Superior temporal gyrus (tissue), 1 donor: ENCODE results near the gene GPR55.
A peak's percentile ranks its signal among the peaks of the same experiment; 100 is the strongest.
"Not testable (repeated sequence)": the region's sequence is repeated elsewhere in the genome, so short reads cannot be mapped to it uniquely, and the experiment has no call there.

ENCODE experiments used
- DNase-seq: peaks from one replicate; pipeline ENCODE4 v3.0.0-alpha.2; 2016; ENCODE audit errors: extremely low spot score

GPR55 gene, protein sequence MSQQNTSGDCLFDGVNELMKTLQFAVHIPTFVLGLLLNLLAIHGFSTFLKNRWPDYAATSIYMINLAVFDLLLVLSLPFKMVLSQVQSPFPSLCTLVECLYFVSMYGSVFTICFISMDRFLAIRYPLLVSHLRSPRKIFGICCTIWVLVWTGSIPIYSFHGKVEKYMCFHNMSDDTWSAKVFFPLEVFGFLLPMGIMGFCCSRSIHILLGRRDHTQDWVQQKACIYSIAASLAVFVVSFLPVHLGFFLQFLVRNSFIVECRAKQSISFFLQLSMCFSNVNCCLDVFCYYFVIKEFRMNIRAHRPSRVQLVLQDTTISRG

DNA sequence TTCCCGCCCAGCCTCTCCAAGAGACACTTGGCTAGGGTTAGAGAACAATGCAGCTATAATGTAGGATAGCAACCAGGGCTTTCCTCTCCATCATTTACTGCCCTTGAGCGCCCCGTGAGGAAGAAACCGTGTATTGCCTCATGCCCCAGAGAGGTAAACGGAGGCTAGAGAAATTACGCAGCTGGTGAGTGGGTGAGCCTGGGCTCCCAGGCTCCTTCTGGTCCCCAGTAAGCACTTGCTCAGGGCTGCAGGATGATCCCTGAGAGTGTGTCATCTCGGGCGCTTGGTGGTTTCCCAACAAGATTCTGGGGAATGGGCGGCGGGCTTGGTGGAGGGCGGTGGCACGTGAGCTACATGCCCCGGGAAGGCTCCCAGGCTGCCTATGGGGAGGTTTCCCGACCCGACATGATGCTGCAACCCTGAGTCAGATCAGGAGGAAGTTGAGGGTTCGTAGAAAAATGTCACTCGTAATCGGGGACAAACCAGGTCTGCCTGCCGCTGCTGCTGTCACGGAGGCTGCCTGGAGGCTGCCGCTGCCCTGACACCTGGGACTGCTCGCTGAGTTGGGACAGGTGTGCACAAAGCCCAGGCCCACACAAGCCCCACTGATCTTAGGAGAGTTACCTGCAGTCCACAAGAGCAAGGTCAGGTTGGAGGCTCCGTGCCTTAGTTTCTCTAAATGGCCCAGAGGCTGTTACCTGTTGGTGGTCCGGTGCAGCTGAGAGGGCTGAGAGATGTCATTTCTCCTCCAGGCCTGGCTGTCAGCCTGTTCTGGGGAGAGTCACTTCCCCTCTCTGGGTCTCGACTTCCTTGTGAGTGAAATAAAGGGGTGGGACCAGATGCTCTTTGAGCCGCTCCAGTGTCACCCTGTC, at the start of gene GPR55:
GPR55 (minus strand) TSS at position 773 of the 872 bp plus-strand sequence. CDS start 14,280 bp downstream, outside the sequence.
- DNase-seq = no peak

DNA sequence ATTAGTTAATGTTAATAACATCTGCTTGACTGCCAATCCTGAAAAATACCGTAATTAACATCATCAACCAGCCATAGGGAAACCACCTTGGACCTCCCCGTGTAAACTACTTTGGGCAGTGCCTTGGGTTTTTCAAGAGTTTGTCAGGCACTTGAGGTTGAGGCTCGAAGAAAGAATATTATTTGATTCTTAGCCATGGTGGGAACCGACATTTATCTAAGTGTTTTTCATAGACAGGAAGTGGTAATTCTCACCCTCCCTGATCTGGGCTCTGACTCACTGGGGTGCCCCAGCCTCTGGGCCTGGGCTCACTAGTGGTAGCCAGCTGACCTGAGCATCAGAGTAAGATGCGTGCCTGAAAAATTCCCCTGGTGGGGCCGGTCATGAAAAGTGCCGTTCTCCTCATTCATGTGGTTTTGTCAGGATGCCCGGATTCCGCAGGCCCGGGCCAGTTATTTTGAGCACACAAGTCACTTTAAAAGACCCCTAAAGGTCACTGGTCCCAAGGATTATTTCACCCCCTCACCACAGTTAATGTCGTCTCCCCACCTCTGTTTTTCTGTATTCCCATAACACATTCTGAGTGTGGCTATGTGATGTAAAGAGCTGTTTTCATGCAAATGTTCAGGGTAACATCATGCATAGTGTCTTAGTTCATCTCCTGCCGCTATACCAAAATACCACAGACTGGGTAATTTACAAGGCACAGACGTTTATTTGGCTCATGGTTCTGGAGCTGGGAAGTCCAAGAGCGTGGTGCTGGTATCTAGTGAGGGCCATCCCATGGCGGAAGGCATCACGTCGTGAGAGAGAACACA, 49.3 kb upstream of the GPR55 start:
- no peak for DNase-seq

DNA sequence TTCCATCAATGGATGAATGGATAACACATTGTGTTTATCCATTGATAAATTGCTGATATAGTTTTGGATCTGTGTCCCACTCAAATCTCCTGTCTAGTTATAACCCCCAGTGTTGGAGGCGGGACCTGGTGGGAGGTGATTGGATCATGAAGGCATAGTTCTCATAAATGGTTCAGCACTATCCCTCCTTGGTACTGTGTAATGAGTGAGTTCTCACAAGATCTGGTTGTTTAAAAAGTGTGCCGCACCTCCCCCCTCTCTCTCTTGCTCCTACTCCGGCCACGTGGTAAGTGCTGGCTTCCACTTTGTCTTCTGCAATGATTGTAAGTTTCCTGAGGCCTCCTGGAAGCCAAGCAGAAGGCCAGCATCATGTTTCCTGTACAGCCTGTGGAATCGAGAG, 47.0 kb upstream of the GPR55 start:
- no peak for DNase-seq

DNA sequence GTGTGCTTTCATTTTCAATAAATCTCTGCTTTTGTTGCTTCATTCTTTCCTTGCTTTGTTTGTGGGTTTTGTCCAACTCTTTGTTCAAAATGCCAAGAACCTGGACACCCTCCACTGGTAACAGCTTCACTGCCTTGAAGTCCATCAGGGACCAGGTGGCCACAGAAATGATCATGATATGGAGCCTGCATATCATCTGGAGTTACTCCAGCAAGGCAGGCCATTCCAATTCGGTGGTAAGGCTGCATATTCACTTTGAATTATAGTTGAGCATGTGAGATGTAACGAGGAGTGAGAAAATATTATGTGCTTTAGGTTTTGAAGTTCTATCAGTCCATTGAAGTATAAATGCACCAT, 44.6 kb upstream of the GPR55 start:
- DNase-seq = no peak

DNA sequence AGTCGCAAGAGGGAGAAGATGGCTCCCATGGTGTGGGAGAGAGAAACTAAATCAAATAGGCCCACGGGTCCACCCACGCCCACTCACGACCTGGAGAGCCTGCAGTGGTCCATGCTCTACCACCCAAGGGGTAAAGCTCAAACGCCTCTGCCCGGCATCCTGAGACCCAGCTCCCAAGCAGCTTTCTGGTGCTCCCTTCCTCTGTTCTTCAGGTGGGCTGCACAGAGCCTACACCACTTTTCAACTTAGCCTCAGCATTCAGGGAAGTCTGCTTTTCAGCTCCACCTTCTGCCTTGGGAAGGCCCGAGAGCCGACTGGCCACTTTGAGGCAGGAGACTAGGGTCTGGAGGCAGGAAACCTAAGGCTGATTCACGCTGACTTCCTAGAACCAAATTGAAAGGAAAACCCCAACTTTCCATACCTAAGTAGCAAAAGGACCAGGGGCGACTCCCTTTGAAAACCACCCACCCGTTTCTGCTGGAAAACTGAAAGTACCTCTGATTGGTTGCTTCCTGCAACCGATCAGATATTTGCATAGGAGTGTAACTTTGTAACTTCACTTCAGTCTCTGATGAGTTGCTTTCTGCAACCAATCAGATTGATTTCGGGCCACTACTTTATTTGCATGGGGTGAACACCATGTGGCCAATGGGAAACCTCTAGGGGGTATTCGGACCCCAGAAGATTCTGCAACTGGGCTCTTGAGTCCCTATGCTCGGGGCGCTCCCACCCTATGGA, 44.0 kb upstream of the GPR55 start:
- DNase-seq = no peak

DNA sequence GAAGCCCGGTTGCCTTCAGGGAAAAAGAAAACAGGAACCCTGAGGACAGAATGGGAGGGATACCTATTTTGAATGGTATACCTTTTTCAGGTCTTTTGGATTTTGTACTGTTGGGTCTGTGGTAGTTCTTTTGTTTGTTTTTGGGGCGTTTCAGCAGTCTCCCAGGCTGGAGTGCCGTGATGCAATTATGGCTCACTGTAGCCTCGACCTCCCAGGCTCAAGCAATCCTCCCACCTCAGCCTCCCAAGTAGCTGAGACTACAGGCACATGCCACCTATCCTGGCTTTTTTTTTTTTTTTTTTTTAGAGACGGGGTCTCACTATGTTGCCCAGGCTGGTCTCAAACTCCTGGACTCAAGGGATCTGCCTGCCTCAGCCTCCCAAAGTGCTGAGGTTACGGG, 43.3 kb upstream of the GPR55 start:
- DNase-seq = not testable (repeated sequence)

DNA sequence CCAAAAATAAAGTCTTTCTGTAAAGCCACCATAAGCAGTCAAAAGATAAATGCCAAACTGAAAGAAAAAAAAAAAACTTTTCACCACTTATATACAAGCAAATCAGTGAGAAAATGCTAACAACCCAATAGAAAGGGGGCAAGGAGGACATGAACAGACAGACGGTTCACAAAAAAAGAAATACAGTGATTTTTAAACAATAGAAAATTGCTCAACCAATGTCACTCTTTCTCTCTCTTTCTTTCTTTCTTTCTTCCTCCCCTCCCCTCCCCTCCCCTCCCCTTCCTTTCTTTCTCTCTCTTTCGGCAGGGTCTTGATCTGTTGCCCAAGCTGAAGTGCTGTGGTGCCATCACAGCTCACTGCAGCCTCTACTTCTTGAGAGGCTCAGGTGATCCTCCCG, 42.1 kb upstream of the GPR55 start:
- no peak for DNase-seq

DNA sequence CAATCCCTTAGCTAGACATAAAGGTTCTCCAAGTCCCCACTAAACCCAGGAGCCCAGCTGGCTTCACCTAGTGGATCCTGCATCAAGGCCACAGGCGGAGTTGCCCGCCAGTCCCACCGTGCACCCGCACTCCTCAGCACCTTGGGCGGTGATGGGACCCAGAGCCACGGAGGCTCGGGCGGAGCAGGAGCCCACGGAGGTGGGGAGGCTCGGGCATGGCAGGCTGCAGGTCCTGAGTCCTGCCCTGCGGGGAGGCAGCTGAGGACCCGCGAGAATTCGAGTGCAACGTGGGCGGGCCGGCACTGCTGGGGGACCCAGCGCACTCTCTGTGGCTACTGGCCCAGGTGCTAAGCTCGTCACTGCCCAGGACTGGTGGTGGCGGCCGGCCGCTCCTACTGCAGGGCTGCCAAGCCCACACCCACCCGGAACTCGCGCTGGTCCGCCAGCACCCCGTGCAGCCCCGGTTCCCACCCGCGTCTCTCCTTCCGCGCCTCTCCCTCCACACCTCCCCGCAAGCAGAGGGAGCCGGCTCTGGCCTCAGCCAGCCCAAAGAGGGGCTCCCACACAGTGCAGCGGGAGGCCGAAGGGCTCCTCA, 39.2 kb upstream of the GPR55 start:
- DNase-seq = no peak

DNA sequence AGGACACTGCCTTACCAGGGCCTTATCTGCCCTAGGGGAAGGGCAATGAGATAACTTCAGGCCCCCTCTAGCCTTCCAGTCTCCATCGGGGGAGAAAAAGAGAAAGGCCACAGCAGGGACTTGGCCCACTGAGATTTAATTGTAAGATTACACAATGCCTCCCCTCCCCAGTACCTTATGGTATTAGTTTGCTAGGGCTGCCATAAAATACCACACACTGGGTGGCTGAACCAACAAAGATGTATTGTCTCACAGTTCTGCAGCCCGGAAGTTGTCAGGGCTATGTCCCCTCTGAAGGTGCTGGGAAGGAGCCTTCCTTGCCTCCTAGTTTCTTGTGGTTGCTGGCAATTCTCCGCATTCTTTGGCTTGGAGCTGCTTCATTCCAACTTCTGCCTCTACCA, 36.0 kb upstream of the GPR55 start:
- no peak for DNase-seq

DNA sequence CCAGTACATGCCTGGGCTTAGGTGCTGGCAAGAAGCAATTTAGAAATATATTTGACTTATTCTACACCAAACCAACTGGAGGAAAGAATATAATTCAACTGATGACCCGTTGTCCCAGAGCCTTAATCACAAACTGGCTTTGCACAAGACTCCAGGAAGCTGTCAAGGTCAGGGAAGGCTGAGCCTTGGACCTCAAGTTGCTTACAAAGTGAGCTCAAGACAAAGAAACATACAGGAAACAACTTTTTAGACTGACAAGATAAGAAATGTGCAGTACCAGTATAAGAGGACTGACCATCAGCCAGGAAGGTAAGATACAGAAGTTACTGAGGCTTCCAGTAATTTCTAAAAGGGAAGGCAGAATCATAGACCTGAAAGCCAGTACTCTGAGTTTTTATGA, 35.0 kb upstream of the GPR55 start:
- DNase-seq = no peak

DNA sequence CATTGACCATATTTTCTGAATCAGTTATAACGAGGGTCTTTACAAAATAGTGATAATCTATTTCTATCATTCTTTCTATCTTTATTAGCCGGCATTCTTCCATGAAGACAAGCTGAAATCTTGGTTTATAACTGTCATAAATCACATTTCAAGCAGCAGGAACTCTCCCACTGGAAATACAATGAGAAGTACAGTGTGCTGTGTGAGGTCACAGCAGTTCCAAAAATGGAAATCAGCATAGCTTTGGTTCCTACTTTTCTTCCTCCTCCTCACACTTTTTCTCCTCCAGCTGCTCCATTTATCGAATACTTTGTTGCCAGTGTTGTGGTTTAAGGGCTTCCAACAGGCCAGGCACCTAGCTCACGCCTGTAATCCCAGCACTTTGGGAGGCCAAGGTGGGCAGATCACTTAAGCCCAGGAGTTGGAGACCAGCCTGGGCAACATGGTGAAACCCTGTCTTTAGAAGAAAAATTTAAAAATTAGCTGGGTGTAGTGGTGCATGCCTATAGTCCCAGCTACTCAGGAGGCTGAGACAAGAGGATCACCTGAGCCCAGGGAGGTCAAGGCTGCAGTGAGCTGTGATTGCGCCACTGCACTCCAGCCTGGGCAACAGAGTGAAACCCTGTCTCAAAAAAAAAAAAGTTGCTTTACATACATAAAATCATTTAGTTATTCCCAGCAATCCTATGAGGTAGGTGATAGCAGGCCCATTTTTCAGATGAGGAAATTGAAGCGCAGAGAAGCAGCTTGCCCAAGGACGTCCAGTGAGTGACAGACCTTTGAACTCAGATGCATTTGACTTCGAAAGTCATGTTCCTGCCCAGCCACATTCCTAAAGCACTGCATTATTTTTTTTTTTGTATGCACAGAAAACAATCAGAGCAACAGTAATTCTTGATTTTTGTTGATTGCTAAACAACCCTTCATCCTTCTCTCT, 34.0 kb upstream of the GPR55 start:
- no peak for DNase-seq

DNA sequence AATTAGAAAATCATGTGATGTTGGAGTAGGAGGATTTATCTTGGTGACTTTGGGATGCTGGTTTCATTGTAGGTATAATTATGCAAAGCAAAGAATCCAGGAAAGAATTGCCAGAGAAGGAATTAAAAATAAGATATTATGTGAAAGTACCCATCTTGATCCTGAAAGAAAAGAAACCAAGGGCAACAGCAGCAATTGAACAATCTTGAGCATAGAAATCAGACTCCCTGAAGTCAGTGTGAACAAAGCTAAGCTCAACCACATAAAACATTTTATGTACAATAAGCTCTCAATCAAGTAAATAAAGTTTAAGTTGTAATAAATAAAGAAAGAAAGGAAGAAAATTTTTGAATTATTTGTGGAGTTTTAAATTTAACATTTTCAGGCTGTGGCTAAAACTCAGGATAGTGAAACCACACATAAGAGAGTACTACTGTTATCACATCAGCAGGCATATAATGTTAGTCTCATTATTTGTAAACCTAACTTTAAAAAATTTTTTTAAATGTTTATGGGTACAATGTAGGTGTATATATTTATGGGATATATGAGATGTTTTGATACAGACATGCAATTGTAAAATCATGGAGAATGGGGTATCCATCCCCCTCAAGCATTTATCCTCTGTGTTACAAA, 32.8 kb upstream of the GPR55 start:
- DNase-seq = no peak

DNA sequence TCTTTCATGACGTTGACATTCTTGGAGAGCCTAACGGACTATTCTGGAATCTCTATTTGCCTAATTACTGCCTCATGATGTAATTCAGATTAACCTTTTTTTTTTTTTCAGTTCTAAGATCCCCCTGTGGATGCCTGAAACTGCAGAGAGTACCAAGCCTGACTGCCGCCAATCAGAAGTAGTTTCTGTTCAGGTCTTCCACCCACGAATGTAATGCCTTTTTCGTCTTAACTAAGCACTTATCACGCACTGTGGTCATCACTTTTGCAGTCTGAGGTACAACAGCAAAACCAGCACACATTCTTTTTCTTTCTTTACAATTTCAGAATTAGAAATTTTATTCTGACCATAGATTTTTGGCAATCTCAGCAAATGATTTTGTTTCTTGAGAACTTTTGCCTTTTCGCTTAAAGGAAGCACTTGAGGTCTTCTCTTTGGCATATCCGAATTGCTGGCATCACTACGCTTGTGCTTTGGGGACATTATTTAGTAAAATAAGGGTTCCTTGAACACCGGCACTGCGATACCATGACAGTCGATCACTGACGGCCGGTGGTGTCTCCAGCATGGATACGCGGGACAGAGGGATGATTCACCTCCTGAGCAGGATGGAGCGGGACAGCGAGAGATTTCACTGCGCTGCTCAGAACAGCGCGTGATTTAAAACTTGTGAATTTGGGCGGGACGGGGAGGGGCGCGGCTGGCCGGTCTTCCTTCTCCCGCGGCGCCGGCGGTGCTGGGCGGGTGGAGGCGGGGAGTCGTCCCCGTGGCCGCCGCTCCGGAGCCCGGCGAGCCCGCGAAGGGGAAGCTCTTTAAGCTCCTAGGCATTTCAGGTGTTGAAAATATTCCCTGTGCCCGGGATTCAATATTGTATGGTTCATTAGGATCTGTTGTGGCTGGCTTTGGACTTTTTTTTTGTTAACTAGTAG, 32.0 kb upstream of the GPR55 start:
- peak; percentile 21 for DNase-seq

DNA sequence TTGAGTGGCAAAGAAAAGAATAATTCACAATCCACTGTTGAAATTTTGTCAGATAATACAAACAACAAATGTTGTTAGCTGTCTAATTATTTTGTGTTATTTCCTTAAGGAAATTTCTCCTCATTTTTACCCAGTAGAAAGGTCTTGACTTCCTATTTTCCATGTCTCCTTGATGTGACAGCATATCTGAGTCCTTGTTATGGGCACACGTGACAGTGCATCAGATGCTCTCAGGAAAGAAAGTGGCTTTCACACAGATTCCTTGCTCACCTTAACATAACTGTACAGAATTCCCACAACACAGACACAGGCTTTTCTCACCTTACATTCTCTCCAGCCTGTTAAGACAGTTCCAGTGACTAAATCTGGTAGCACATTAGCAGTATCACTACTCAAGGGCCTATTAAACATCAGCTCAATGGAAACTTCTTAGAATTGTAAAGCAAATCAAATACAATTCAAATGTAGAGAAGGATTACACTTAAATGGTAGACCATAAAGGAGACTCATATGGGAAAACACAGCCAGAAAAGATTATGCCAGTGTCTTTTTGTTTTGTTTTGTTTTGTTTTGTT, 30.2 kb upstream of the GPR55 start:
- no peak for DNase-seq

DNA sequence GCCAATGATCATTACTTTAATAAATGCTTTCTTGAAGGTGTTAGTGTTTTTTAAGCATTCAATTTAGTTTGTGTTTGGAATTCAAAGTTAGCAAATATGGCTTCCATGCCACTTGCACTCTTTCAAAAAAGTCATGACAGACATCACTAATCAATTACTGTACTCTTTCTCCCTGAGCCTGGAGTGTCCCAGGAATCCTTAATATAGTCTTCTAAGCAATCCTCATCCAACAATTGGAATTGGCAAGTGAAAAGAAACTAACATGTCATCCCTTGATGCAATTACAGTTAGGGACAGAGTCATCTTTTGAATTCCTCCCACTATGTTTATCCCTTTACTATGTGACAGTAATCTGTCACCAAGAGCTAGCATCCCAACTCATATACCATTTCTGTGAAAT, 29.7 kb upstream of the GPR55 start:
- DNase-seq = no peak

DNA sequence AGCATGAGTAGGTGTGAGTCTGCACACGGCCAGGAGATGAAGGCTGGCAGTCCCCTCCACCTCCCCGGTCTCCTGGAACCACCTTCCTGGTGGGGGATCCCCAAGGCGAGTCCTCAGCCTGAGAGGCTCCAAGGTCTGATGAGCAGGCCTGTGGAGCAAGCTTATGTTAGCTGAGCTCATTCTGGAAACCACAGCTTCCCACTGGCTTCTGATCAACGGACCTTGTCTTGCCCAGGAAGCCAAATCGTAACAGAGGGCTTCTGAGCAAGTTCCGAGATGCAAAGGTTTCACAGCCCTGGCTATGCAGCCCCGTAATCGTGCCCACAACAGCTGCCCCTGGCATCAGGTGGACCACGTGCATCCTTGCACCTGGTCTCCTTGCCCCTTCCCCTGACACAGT, 28.8 kb upstream of the GPR55 start:
- no peak for DNase-seq

DNA sequence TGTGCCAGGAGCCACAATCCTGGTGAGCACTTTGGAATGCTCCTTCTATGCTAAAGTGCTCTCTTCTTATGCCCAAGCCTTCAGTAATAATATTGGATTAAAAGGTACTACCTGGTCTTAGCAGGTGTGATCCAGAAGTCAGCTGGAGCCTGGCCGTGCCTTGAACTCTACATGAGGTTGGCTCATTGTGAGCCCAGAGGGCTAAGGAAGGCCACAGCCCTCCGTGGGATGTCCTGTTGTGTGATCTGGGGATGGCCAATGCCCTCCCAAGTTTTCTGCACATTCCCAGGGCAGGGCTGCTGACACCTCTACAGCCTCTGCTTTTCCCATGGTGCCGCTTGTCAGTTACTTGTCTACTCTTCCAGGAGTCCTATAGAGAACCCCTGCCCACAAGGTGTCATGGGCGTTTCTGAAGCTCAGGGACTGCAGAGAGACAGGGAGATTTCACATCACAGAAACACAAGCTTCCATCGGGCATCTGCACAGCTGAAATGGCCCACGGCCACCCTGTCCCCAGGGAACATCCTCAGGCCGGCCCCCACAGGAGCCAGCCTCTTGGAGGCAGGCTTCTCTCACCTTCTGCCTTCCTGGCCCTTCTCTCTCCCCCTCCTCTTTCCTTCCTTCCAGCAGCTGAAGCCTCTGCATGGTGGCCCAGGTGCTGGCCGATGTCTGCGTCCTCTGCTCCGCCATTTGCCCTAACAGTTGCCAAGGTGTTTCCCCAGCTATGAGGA, 27.3 kb upstream of the GPR55 start:
- no peak for DNase-seq

DNA sequence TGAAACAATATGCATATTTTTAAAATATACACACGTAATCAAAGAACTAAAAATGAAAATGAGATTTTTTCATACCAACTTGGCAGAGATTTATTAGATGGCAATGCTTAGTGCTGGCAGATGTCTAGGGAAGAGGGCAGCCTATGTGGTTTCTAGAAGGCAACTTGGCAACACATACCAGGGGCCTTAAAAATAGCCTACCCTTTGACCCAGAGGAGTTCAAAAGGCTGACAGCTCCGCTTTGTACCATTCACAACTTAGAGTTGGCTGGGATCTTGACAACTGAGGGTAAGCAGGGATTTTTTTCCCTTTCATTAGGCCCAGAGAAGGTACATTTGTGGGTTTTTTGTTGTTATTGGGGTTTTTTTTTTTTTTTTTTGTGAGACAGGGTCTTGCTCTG, 26.4 kb upstream of the GPR55 start:
- DNase-seq = no peak
